ENCODE results near the gene MTUS2. TPM values are rescaled to one million over a fixed set of nuclear protein-coding genes. Genes with fewer than 3 reads are reported as not detected.

The MTUS2 gene
- total and polyA plus RNA-seq, 2 donors (not counting 3 experiments of a cell fraction or from before 2014, with no cell fraction given): not detected

GRCh38 chr13:29187584-29187983 is 367.4 kb downstream of the MTUS2 start:
- H3K9me3 ChIP-seq (replicated peaks; ENCODE audit: control insufficient read depth, insufficient read depth, low read length): peaks cover 2% of the 10 kb centered on the region
- CTCF ChIA-PET: no interaction called here

More at GRCh38 chr13:29187584-29187983, 367.4 kb downstream of the MTUS2 start:
- H3K36me3 ChIP-seq (ENCODE audit: control insufficient read depth in 2 of 2, extremely low read depth in 1 of 2, insufficient read depth in 2 of 2, low read length in 2 of 2): no peaks in the 10 kb centered on the region
- no peak overlapping the region for H3K27ac ChIP-seq (ENCODE audit: insufficient read depth, low read depth, low read length)
- FAIRE-seq (no peak), DNase-seq (ENCODE audit: low read depth, low spot score) (no peak)
- H4K20me1 ChIP-seq (replicated peaks; ENCODE audit: control insufficient read depth, extremely low read depth, insufficient read depth, low read length): no peaks in the 10 kb centered on the region
- H3K4me1 ChIP-seq (ENCODE audit: control insufficient read depth, extremely low read depth, insufficient read depth, low read length): no peaks in the 10 kb centered on the region
- no peaks in the 10 kb centered on the region for H3K9me1 ChIP-seq (replicated peaks; ENCODE audit: control insufficient read depth, extremely low read depth, insufficient read depth, low read length)
- BruUV-seq (replicated peaks): no TSS peak
- intact Hi-C loops (cut with micrococcal nuclease) (no loop called here), dilution Hi-C loops (cut with MboI; ENCODE audit: extremely low pct_ligation_motif_present, low sequenced_read_pairs) (no loop called here)
- no peak overlapping the region for H3K4me3 ChIP-seq (replicated peaks in 1 of 3; ENCODE audit: insufficient read depth in 1 of 3, low read depth in 1 of 3, low read length in 3 of 3)
- no peak overlapping the region for H3K9ac ChIP-seq (replicated peaks; ENCODE audit: extremely low read depth, insufficient read depth, low read length)
- H3K79me2 ChIP-seq (ENCODE audit: control insufficient read depth, insufficient read depth, low read length): no peaks in the 10 kb centered on the region
- POLR2A ChIA-PET: no interaction called here
- H2AFZ ChIP-seq (ENCODE audit: low read depth, low read length): no peak overlapping the region
- no peaks in the 10 kb centered on the region for H3K27me3 ChIP-seq (ENCODE audit: control insufficient read depth in 2 of 2, insufficient read depth in 2 of 2, low read length in 2 of 2)
- no peak for TF ChIP-seq EZH2 (IDR thresholded peaks at IDR 0.05; ENCODE audit: borderline replicate concordance, low read depth, low read length, severe bottlenecking)
- no peak for TF ChIP-seq JUN (IDR thresholded peaks at IDR 0.05; ENCODE audit: borderline replicate concordance, insufficient read depth, insufficient read length, low read depth)
- no peak for TF ChIP-seq CTCF (IDR thresholded peaks at IDR 0.05; ENCODE audit: extremely low read depth in 1 of 2, insufficient read depth in 1 of 2, low read depth in 1 of 2, low read length in 2 of 2)
- no peak for TF ChIP-seq POLR2A (IDR thresholded peaks at IDR 0.05; ENCODE audit: low read depth, low read length)
- no peak for TF ChIP-seq POLR2AphosphoS5 (IDR thresholded peaks at IDR 0.05; ENCODE audit: insufficient read depth, low read depth, low read length)
- TF ChIP-seq GATA2 (IDR thresholded peaks at IDR 0.05; ENCODE audit: insufficient read depth, insufficient read length, low read depth, low read length): no peak
- TF ChIP-seq MYC (IDR thresholded peaks at IDR 0.05; ENCODE audit: low read depth, low read length): no peak
- TF ChIP-seq FOS (IDR thresholded peaks at IDR 0.05; ENCODE audit: borderline replicate concordance, insufficient read depth, low read length): no peak
- TF ChIP-seq, protein P1, sequence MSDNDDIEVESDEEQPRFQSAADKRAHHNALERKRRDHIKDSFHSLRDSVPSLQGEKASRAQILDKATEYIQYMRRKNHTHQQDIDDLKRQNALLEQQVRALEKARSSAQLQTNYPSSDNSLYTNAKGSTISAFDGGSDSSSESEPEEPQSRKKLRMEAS (IDR thresholded peaks at IDR 0.05; ENCODE audit: insufficient read depth, insufficient read length): no peak
- H3K4me2 ChIP-seq (ENCODE audit: insufficient read depth, low read length): no peak overlapping the region
